GM12873 (cell line): Measurements from ENCODE around the gene TOX2.
A peak's percentile ranks its signal among the peaks of the same experiment; 100 is the strongest.

Source experiments
- TF ChIP-seq, protein P1 (sequence below): IDR thresholded peaks from 2 replicates; pipeline ENCODE4 v1.5.1; 2012; ENCODE audit warnings: low read depth, mild to moderate bottlenecking, moderate library complexity, low read length, control low read depth; ENCODE audit not compliant: insufficient read depth; ENCODE audit errors: missing control alignments

Gene TOX2

DNA sequence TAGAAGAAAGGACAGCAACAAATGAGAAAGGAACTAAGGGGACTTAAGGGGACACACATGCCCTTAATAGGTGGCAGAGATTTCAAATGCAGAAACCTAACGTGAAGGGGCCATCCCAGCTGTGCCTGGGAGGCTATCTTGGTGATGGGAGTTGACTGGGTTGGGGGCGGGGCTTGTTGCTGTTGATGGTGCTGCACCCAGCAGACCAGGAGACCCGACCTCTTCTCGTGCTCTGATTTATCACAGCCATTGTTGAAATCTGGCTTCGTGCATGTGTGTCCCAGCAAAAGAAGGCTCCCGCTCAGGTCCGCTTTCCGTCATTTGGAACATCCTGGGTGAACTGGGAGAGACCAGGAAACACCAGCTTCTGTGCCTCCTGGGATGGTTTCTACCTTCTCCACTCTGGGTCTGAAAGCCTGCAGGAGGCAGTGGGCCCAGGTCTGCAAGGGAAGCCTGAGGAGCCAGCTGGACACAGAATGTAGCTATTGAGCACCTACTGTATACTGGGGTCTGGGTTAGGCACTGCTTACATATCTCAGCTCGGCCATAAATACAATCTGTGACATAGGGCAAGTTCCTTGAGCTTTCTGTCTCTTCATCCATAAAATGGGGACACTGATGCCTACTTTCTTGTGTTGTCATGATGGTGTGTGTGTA, 32.1 kb downstream of the TOX2 start:
- TF ChIP-seq, protein P1, sequence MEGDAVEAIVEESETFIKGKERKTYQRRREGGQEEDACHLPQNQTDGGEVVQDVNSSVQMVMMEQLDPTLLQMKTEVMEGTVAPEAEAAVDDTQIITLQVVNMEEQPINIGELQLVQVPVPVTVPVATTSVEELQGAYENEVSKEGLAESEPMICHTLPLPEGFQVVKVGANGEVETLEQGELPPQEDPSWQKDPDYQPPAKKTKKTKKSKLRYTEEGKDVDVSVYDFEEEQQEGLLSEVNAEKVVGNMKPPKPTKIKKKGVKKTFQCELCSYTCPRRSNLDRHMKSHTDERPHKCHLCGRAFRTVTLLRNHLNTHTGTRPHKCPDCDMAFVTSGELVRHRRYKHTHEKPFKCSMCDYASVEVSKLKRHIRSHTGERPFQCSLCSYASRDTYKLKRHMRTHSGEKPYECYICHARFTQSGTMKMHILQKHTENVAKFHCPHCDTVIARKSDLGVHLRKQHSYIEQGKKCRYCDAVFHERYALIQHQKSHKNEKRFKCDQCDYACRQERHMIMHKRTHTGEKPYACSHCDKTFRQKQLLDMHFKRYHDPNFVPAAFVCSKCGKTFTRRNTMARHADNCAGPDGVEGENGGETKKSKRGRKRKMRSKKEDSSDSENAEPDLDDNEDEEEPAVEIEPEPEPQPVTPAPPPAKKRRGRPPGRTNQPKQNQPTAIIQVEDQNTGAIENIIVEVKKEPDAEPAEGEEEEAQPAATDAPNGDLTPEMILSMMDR = no peak

- TF ChIP-seq, protein P1 = no peak
These were observed 32.7 kb downstream of the TOX2 start for GRCh38 chr20:43947316-43947710.

- TF ChIP-seq, protein P1 = no peak
These were observed 33.8 kb downstream of the TOX2 start for GRCh38 chr20:43948455-43948854.

DNA sequence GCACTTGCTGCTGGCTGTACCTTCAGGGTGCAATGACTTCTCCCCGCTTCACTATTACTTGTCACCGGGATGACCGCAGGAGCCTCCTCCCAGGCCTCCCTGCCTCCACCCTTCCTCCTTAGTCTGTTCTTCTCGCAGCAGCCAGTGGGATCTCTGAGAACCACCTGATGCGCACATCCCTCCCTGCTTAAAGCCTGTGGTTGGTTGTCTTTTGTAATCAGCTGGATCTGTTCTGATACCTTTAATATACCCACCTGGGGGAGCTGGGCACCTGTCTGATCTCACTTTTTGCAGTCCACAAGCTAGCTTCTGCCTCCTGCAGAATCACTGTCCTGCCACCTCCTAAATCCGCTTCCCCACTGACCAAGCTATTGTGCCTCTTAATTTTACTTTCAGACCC, 34.6 kb downstream of the TOX2 start:
- TF ChIP-seq, protein P1 = no peak

DNA sequence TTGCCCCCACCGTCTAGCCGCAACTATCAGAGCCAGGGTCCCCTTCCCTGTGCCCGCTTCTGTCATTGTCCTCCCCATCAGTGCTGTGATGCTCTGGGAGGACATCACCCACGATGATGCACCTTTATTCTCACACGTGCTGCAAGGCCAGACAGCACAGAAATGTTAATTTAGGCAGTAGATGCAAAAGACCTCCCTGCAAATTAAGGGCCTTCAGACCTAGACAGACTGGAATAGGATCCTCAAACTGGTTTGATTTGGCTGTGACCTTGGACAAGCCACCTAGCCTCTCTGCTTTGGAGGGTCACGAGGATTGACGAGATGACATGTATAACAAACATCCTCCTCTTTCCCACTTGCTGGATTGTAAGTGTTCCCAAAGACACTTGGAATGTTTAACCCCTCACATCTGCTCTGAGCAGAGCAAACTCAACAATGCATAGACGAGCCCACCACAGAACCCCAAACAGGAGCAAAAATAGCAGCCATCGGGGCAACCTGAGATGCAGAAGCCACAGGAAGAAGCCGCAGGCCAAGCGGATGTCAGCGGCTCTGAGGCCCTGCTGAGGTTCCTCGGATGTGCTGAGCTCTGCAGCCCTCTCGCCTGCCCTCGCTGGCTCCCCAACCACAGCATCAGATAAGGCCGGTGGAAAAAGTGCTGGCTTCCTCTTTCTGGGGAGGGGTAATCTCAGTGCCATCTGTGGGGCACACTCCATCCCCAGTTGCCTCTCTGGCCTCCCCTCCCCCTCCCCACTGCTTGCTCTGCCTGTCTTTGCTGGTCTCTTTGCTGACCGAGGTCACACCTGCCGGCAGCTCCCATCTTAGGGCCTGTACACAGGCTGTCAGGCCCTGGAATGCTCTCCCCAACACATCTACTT, 35.3 kb downstream of the TOX2 start:
- TF ChIP-seq, protein P1 = no peak

DNA sequence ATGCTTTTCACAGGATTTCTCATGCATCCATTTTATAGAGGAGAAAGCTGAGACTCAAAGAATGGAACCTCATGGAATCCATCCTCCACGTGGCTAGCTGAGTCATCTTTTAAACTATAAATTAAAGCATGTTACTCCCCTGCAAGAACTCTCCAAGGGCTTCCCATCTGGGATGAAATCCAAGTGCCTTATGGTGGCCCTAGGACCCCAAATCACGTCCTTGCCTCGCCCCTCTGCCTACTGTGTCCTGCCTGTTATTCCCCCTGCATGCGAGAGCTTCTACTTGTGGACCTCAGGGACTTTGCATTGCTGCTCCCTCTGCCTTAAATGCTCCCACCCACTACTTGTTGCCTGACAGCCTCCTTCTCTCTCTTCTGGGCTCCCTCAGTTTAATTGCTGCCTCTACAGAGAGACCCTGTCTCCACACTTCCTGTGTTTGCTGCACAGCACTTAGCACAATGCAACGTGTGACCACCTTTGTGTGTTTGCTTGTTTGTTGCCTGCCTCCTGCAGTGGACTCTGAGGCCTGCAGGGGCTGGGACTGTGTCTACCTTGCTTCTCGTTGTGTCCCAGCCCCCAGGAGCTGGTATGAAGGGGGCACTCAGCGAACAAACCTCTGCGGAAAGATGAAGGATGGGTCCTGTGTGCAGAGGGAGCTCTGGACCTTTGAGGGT, 39.4 kb downstream of the TOX2 start:
- TF ChIP-seq, protein P1 = peak; percentile 31

DNA sequence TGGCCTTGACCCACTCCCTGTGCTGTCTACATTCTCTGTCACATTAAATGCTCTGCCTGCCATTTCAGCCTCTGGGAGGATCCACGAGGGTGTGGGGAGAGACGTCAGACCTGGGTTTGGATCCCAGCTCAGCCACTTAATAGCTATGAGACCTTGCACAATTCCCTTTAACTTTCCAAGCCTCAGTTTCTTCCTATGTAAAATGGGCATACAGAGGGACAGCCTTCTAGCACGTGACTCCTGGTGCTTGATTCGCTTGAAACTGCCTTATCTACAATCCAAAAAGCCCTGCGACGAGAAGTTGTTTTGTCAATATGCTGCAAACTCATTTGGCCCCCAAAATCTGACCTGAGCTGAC, 40.0 kb downstream of the TOX2 start:
- TF ChIP-seq, protein P1 = no peak
